ENCODE measurements around the gene PLD1.

Gene PLD1

DNA sequence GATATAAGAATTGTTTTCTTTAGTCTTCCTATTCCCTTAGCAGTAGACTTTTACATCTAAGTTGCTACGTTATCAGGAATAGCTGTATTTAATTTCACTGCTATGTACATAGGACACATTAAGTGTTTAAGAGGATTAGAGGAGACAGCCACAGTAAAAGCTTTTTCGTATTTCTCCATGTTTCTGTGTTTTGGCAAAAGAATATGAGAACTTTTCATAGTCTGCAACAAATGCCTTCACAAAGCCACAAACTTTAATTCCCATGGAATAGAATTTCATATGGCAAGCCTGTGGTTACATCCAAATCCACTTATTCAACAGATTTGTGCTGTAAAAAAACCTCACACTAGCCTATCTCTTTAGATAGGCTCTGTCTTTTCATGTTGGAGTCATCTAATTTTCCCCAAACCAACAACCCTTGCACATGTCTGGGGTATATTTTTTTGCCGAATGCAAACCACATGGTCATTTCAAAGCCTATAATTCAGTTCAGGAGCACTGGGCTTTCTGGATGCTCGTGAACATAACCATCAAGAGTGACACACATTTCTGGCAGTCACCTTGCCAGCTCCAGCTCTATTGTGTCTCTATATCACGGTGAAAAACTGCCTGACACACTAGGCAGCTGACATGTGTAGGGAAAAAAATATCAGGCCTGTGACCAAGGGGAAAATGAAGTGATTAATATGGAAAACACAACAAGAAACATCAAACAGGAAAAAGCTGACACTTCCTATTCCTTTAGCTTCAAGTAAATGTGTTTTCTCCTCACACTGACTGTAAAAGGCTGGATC, 19.2 kb downstream of the PLD1 start:
- no peak for DNase-seq

DNA sequence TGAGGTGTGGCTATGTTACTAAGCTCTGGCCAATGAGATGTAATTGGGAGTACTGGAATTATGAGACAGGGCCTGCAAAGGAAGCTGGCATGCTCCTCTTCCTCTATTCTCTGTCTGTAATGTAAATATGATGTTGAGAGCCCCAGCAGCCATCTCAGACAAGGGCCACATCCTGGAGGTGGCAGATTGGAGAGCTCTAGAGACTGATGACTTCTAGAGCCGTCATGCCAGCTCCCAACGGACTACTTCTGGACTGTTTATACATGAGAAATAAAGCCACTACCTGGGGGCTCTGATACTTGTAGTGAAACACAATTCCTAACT, 19.7 kb downstream of the PLD1 start:
- DNase-seq, result no peak

- DNase-seq, result no peak
Measured at GRCh38 chr3:171789759-171790505, 20.4 kb downstream of the PLD1 start.

DNA sequence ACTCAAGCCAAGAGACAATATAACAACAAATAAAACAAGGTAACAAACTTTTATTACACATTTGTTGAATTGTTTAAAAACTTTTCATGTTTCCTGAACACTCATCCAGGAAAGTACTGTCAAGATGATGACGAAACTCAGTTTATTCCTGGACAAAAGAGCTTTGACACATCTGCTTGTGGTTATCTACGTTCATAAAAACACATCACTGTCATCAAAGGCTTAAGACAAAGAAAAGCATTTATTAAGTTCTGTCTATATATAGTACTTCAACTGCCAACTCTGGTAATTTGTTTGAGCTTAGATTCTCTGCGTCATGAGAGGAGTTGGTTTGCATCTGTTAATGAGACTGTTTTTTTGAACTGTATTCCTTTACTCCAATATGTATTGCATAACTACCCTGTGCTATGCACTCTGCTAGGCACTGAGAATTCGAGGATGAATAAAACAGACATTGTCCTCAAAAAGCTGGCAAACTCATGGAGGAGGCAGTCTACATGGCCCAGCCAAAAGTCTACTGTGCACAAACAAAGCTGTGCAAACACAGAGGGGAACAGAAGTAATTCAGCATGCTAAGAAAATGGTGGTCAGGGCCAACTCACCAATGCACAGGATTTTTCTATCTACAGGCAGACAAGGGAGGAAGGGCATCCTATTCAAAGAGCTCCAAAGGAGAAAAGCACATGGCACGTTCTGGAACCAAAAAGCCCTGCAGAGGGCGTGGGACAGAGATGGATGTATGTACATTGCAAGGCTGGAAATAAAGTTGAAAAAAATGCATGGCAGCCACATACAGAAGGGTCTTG, 21.5 kb downstream of the PLD1 start:
- peak; percentile 65 for DNase-seq

GRCh38 chr3:171786997-171787396, 23.3 kb downstream of the PLD1 start:
- no peak for DNase-seq

DNA sequence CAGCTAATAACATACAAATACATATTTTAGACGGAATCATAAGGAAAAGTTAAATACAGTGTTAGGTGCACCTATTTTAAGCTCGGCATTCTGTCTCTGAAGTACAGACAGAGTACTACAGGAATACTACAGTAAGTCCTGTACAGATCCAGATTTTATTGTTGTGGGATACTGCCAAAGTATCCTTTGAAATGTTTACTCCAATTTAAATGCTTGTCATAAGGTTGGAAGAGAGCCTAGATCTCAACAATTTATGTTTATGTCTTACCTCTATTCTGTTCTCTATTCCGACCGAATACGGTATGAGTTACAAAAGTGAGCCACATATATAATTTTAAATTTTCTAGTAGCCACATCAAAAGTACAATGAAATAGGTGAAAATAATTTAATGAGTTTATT, 25.3 kb downstream of the PLD1 start:
- DNase-seq, result no peak

GRCh38 chr3:171784387-171784786, 25.9 kb downstream of the PLD1 start:
- DNase-seq, result no peak

- DNase-seq, result no peak
Measured at GRCh38 chr3:171783626-171784025, 26.7 kb downstream of the PLD1 start.

- no peak for DNase-seq
Measured at GRCh38 chr3:171783086-171783485, 27.2 kb downstream of the PLD1 start.

GRCh38 chr3:171782617-171783016, 27.7 kb downstream of the PLD1 start:
- DNase-seq, result peak; percentile 70

- DNase-seq, result no peak
Measured at GRCh38 chr3:171781711-171782127, 28.6 kb downstream of the PLD1 start.

DNA sequence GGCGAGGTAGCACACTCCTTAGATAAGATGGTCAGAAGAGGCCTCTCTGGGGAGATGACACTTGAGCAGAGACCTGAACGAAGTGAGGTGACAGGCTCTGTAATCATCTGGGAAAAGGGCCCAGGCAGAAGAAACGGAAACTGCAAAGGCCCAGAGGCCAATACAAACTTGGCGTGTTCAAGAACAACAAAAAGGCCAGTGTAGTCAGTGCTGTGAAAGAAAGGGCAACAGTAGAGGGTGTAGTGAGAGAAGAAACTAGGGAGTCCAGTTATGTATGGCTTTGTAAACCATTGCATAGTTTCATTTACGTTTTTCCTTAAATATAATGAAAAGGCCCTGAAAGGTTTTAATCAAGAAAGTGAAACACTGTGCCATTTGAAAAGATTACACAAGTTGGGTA, 31.8 kb downstream of the PLD1 start:
- DNase-seq, result no peak

DNA sequence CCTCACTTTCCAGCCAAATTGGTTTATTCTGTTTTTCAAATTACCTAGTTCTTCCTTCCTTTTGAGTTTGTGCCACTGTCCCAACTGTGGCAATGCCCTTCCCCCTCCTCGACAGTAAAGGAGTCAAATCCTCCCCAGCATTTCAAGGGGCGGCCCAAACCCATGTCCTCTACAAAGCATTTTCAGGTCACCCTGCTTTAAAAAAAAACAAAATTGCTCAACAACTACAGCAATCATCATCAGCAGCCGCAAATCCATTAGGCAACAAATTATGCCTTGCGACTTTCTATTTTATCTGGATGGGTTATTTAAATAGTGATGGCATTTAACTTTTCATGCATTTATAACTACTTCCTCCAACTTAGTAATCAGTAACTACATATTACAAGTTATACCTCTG, 32.7 kb downstream of the PLD1 start:
- DNase-seq, result peak; percentile 84

DNA sequence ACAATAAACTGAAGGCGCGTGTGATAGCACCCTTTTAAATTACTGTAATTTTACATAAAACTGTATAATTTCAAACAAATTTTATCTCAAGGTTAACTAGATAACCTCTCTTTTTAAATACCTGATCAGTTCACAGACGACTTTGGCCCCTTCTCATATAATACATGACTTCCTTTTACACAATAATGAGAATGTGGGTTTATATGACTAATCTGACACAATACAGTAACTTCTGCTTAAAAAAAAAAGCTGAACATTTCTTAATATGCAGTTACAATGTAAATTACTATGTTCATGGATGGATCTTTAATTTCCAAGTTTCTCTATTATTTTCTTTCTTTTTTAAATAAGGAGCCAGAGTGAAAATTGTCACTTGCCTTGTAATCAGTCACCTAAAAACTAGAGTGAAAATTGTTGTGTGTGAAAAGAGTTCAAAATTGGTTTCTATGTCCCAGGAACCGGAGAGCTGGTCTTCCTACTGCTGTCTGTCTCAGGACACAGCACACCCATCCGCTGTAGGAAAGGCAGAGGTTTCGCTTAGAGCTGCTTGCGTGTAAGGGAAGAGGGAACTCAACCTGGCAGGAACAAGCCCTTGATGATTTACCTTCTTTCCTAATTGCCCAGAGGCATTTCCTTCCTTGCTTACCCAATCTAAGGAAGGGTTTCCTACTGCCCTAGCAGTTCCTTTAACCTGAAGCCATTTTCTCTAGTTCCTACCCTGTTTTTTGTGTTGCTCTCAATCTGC, 33.3 kb downstream of the PLD1 start:
- DNase-seq, result peak; percentile 71

- DNase-seq, result no peak
Measured at GRCh38 chr3:171776411-171776810, 33.9 kb downstream of the PLD1 start.

GRCh38 chr3:171775943-171776342, 34.3 kb downstream of the PLD1 start:
- DNase-seq, result no peak

GRCh38 chr3:171774521-171774920, 35.8 kb downstream of the PLD1 start:
- no peak for DNase-seq

- peak; percentile 70 for DNase-seq
Measured at GRCh38 chr3:171772427-171773056, 37.7 kb downstream of the PLD1 start.

- DNase-seq, result peak; percentile 73
Measured at GRCh38 chr3:171770689-171771620, 39.3 kb downstream of the PLD1 start.

DNA sequence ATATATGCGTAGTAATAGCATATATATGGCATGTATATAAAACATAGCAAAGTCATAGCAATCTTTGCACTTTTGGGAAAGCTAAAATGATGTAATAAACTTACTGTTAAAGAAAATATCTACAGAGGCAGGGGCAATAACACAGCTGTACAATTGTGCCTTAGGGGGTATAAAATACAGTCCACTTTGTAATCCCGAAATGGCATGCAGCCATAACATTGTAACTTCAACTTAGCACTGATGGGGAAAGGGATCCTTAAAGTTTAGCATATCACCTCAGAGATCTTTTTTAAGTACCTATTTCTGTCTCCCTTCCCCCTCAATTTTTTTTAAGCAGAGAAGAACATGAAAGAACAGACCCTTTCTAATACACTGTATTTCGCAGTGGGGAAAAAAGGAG, 40.8 kb downstream of the PLD1 start:
- no peak for DNase-seq

GRCh38 chr3:171768986-171769385, 41.3 kb downstream of the PLD1 start:
- DNase-seq, result no peak

All from suppressor macrophage treated with lipopolysaccharide for 4 hours (primary cell).